Panc1 (cell line): ENCODE results near the gene LCT. TPM values are rescaled to one million over a fixed set of nuclear protein-coding genes. Genes with fewer than 3 reads are reported as not detected.

Experiments
- ATAC-seq: fragments of 200-7000 bp; cut with Tn5 transposase; 2 replicates; pipeline ENCODE4 v1.9.1; 2020; ENCODE audit warnings: mild to moderate bottlenecking, moderate library complexity
- BruUV-seq: library from RNA; stranded (reverse); fragments of 400-500 nt; replicated peaks from 2 replicates; lab custom pipeline; 2021; lab: Mats Ljungman, UMichigan
- CTCF ChIA-PET: fragments of 300-600 bp; sonication (Branson Sonifier 250); formaldehyde crosslinking; loops from one replicate; lab custom pipeline; 2022; ENCODE audit warnings: antibody characterized with exemption; lab: Charles Lee
- POLR2A ChIA-PET: fragments of 300-600 bp; sonication (Branson Sonifier 250); formaldehyde crosslinking; loops from one replicate; lab custom pipeline; 2022; ENCODE audit warnings: antibody characterized with exemption; lab: Charles Lee
- DNase-seq: peaks from one replicate; pipeline ENCODE4 v3.0.0-alpha.2; 2010; ENCODE audit warnings: low read depth, low spot score
- H3K27ac ChIP-seq: 2 replicates; pipeline ENCODE4 v1.5.1; 2011; ENCODE audit warnings: mild to moderate bottlenecking, low read length, inconsistent platforms
- H3K27me3 ChIP-seq: fragments of 200-500 bp; sonication (Bioruptor generic); 2 replicates; pipeline ENCODE4 v1.6.0; 2014; ENCODE audit warnings: low read length, inconsistent platforms; ENCODE audit not compliant: control insufficient read depth, insufficient read depth
- H3K36me3 ChIP-seq: fragments of 200-500 bp; sonication (Bioruptor generic); 2 replicates; pipeline ENCODE4 v1.5.1; 2014; ENCODE audit warnings: inconsistent platforms, mild to moderate bottlenecking, low read length, moderate library complexity; ENCODE audit not compliant: control insufficient read depth, insufficient read depth
- H3K4me1 ChIP-seq: 2 replicates; pipeline ENCODE4 v1.5.1; 2011; ENCODE audit warnings: inconsistent platforms, mild to moderate bottlenecking, low read length, moderate library complexity; ENCODE audit not compliant: control insufficient read depth, insufficient read depth
- H3K4me3 ChIP-seq, 2 experiments: 2 replicates each; pipeline ENCODE4 v1.5.1; 2011 to 2012; ENCODE audit warnings: low read depth in 2 of 2, low read length in 2 of 2, mild to moderate bottlenecking in 2 of 2, inconsistent platforms in 1 of 2, moderate library complexity in 1 of 2
- H3K9me3 ChIP-seq: fragments of 200-500 bp; sonication (Bioruptor generic); 2 replicates; pipeline ENCODE4 v1.5.1; 2014; ENCODE audit warnings: low read depth, mild to moderate bottlenecking, inconsistent platforms, low read length, moderate library complexity; ENCODE audit not compliant: control insufficient read depth, insufficient read depth
- POLR2AphosphoS5 ChIP-seq: IDR thresholded peaks from 2 replicates; pipeline ENCODE4 v1.6.1; 2012; ENCODE audit warnings: mild to moderate bottlenecking, low read depth, low read length, moderate library complexity
- SIN3A ChIP-seq: IDR thresholded peaks from 2 replicates; pipeline ENCODE4 v1.6.1; 2012; ENCODE audit warnings: low read depth, mild to moderate bottlenecking, low read length, moderate library complexity, borderline replicate concordance; ENCODE audit not compliant: insufficient read depth
- TCF7L2 ChIP-seq: IDR thresholded peaks from 2 replicates; pipeline ENCODE4 v1.6.1; 2011; ENCODE audit warnings: mild to moderate bottlenecking, low read depth, low read length, inconsistent platforms
- in situ Hi-C: cut with HindIII; loops from 2 replicates; pipeline ENCODE4 v1.10.0; 2016; ENCODE audit warnings: low sequenced_read_pairs, low pct_unique_long_range_greater_than_20kb
- intact Hi-C: fragments of 100-400 bp; cut with micrococcal nuclease; formaldehyde crosslinking; loops from one replicate; pipeline ENCODE4 v1.10.0; 2022; ENCODE audit not compliant: unreplicated experiment
- total RNA-seq: library from RNA; stranded (reverse); gene quantifications from one replicate; pipeline ENCODE4 v1.2.1, GENCODE V29; 2021; ENCODE audit not compliant: unreplicated experiment
- TF ChIP-seq, protein P1 (sequence below), 2 experiments: IDR thresholded peaks; 2 replicates each; pipeline ENCODE4 v1.6.1; 2011 to 2012; ENCODE audit warnings: low read depth in 2 of 2, control low read depth in 1 of 2, low read length in 1 of 2, mild to moderate bottlenecking in 1 of 2, moderate library complexity in 1 of 2; ENCODE audit not compliant: insufficient read depth in 1 of 2
- TF ChIP-seq, protein P2 (sequence below): fragments of 450-650 bp; IDR thresholded peaks from 2 replicates; pipeline ENCODE4 v1.5.1; 2017; ENCODE audit warnings: mild to moderate bottlenecking

Gene LCT
- total RNA-seq, 1 experiment from 2014 or later, result not detected

DNA sequence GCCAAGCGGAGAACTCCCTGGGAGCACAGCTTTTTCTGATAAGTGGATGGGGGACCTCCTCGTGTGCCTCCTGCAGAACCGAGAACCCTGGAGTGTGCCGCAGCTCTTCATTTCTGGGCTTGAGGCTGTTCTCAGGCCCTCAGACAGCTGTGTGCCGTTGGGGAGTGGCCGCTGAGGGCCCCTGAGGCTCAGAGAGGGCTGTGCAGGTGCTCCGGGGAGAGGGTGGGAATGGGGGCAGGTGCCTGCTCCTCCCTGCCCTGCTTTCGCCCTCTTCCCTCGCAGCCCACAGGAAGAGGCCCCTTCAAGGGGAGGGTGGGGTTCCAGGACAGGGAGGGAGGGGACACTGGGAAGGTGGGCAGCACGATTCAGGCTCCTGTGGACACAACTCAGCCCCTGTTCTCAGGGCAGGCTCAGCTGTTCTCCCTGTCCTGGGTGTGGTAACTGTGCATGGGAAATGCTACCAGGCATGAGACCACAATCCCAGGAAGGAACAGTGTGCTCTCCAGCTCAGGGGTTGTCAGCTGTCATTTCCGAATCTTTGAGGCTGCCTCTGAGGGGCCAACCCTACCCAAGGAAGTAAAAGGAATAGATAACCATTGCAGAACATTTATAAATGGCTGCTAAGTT lies 11.3 kb downstream of the LCT start:
- no peak for TF ChIP-seq POLR2AphosphoS5
- no peaks in the 10 kb centered on the region for H3K36me3 ChIP-seq
- no TSS peak for BruUV-seq
- DNase-seq, result no peak
- no peak overlapping the region for H3K27ac ChIP-seq
- no peak overlapping the region for H3K4me3 ChIP-seq
- intact Hi-C loops (no loop called here), in situ Hi-C loops (no loop called here)
- ATAC-seq, result peak; percentile 55
- H3K27me3 ChIP-seq, result no peaks in the 10 kb centered on the region
- H3K9me3 ChIP-seq, result no peaks in the 10 kb centered on the region
- POLR2A ChIA-PET, result no interaction called here
- CTCF ChIA-PET, result interaction anchor here (0.6 to 0.7 kb wide), 2 partner anchors 79 to 170 kb away, joined by 3 to 7 read pairs; no protein-coding TSS in a partner anchor
- H3K4me1 ChIP-seq, result no peaks in the 10 kb centered on the region

GRCh38 chr2:135825131-135825530 lies 11.9 kb downstream of the LCT start:
- TF ChIP-seq POLR2AphosphoS5, result no peak
- no peak for TF ChIP-seq SIN3A
- TF ChIP-seq, protein P1, sequence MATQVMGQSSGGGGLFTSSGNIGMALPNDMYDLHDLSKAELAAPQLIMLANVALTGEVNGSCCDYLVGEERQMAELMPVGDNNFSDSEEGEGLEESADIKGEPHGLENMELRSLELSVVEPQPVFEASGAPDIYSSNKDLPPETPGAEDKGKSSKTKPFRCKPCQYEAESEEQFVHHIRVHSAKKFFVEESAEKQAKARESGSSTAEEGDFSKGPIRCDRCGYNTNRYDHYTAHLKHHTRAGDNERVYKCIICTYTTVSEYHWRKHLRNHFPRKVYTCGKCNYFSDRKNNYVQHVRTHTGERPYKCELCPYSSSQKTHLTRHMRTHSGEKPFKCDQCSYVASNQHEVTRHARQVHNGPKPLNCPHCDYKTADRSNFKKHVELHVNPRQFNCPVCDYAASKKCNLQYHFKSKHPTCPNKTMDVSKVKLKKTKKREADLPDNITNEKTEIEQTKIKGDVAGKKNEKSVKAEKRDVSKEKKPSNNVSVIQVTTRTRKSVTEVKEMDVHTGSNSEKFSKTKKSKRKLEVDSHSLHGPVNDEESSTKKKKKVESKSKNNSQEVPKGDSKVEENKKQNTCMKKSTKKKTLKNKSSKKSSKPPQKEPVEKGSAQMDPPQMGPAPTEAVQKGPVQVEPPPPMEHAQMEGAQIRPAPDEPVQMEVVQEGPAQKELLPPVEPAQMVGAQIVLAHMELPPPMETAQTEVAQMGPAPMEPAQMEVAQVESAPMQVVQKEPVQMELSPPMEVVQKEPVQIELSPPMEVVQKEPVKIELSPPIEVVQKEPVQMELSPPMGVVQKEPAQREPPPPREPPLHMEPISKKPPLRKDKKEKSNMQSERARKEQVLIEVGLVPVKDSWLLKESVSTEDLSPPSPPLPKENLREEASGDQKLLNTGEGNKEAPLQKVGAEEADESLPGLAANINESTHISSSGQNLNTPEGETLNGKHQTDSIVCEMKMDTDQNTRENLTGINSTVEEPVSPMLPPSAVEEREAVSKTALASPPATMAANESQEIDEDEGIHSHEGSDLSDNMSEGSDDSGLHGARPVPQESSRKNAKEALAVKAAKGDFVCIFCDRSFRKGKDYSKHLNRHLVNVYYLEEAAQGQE (IDR thresholded peaks at IDR 0.05; ENCODE audit: insufficient read depth in 1 of 2, low read depth in 2 of 2, low read length in 1 of 2), result no peak
- TF ChIP-seq, protein P2, sequence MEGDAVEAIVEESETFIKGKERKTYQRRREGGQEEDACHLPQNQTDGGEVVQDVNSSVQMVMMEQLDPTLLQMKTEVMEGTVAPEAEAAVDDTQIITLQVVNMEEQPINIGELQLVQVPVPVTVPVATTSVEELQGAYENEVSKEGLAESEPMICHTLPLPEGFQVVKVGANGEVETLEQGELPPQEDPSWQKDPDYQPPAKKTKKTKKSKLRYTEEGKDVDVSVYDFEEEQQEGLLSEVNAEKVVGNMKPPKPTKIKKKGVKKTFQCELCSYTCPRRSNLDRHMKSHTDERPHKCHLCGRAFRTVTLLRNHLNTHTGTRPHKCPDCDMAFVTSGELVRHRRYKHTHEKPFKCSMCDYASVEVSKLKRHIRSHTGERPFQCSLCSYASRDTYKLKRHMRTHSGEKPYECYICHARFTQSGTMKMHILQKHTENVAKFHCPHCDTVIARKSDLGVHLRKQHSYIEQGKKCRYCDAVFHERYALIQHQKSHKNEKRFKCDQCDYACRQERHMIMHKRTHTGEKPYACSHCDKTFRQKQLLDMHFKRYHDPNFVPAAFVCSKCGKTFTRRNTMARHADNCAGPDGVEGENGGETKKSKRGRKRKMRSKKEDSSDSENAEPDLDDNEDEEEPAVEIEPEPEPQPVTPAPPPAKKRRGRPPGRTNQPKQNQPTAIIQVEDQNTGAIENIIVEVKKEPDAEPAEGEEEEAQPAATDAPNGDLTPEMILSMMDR, result no peak
- H3K36me3 ChIP-seq, result no peaks in the 10 kb centered on the region
- no peak overlapping the region for H3K27ac ChIP-seq
- BruUV-seq, result no TSS peak
- no peaks in the 10 kb centered on the region for H3K4me1 ChIP-seq
- in situ Hi-C loops (no loop called here), intact Hi-C loops (no loop called here)
- H3K9me3 ChIP-seq, result no peaks in the 10 kb centered on the region
- ChIA-PET POLR2A (no interaction called here), CTCF (interaction anchor here (0.6 to 0.7 kb wide), 2 partner anchors 80 to 171 kb away, joined by 3 to 7 read pairs; no protein-coding TSS in a partner anchor)
- no peaks in the 10 kb centered on the region for H3K27me3 ChIP-seq
- H3K4me3 ChIP-seq, result no peak overlapping the region
- DNase-seq, result no peak
- ATAC-seq, result peak; percentile 42; the same call in 1 of the 2 replicates

DNA sequence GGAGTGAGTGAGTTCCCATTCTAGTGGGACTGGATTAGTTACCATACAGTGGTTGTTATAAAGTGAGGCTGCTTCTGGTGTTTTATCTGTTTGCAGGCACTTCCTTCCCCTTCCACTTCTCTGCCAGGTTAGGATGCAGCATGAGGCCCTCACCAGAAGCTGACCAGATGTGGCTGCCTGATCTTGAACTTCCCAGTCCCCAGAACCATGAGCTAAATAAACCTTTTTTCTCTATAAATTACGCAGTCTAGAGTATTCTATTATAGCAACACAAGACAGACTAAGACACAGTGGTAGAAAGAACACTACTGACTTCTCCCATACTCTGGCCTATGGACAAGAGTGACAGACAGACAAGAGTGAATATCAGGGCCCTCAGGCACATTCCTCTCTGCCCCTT lies 14.1 kb downstream of the LCT start:
- H3K27ac ChIP-seq, result no peak overlapping the region
- intact Hi-C loops, result no loop called here
- no peak overlapping the region for H3K4me3 ChIP-seq
- BruUV-seq, result no TSS peak
- TF ChIP-seq, protein P1 (IDR thresholded peaks at IDR 0.05; ENCODE audit: insufficient read depth in 1 of 2, low read depth in 2 of 2, low read length in 1 of 2), result no peak
- TF ChIP-seq, protein P2, result no peak
- no peak for TF ChIP-seq SIN3A
- TF ChIP-seq TCF7L2, result no peak
- no peak for TF ChIP-seq POLR2AphosphoS5
- no peaks in the 10 kb centered on the region for H3K27me3 ChIP-seq
- H3K9me3 ChIP-seq, result no peaks in the 10 kb centered on the region
- ChIA-PET POLR2A (no interaction called here), CTCF (no interaction called here)
- DNase-seq (no peak), ATAC-seq (no peak)
- in situ Hi-C loops, result no loop called here
- H3K4me1 ChIP-seq, result no peaks in the 10 kb centered on the region
- no peaks in the 10 kb centered on the region for H3K36me3 ChIP-seq
